GM18861 (cell line): ENCODE data around the gene PGGHG.
A peak's percentile ranks its signal among the peaks of the same experiment; 100 is the strongest.
"Not testable (repeated sequence)": the region's sequence is repeated elsewhere in the genome, so short reads cannot be mapped to it uniquely, and the experiment has no call there.

Experiments
- ATAC-seq: cut with Tn5 transposase; IDR thresholded peaks from one replicate; pipeline ENCODE4 v1.9.1; 2021; ENCODE audit not compliant: unreplicated experiment

Gene PGGHG

GRCh38 chr11:326842-327580 is 38.1 kb downstream of the PGGHG start:
- ATAC-seq = peak; percentile 55

- no peak for ATAC-seq
Observed at GRCh38 chr11:327581-327923, 38.6 kb downstream of the PGGHG start.

- no peak for ATAC-seq
Observed at GRCh38 chr11:328012-328411, 39.1 kb downstream of the PGGHG start.

- not testable (repeated sequence) for ATAC-seq
Observed at GRCh38 chr11:328516-329100, 39.7 kb downstream of the PGGHG start.

- no peak for ATAC-seq
Observed at GRCh38 chr11:329886-330253, 40.9 kb downstream of the PGGHG start.

- no peak for ATAC-seq
Observed at GRCh38 chr11:330307-330693, 41.4 kb downstream of the PGGHG start.

- no peak for ATAC-seq
Observed at GRCh38 chr11:330694-331357, 41.9 kb downstream of the PGGHG start.

GRCh38 chr11:331358-332060 is 42.6 kb downstream of the PGGHG start:
- ATAC-seq = no peak

- ATAC-seq = no peak
Observed at GRCh38 chr11:332651-333480, 43.9 kb downstream of the PGGHG start.

GRCh38 chr11:333616-334263 is 44.8 kb downstream of the PGGHG start:
- ATAC-seq = not testable (repeated sequence)

- ATAC-seq = no peak
Observed at GRCh38 chr11:334264-334994, 45.5 kb downstream of the PGGHG start.

GRCh38 chr11:335779-336658 is 47.1 kb downstream of the PGGHG start:
- ATAC-seq = no peak

GRCh38 chr11:336659-337198 is 47.8 kb downstream of the PGGHG start:
- no peak for ATAC-seq

GRCh38 chr11:337711-338110 is 48.8 kb downstream of the PGGHG start:
- no peak for ATAC-seq

GRCh38 chr11:339963-340362 is 51.0 kb downstream of the PGGHG start:
- no peak for ATAC-seq

GRCh38 chr11:340539-341512 is 51.9 kb downstream of the PGGHG start:
- ATAC-seq = no peak

- ATAC-seq = no peak
Observed at GRCh38 chr11:342328-342727, 53.4 kb downstream of the PGGHG start.
